WTC11 (cell line): ENCODE results near the gene SOX5. TPM values are rescaled to one million over a fixed set of nuclear protein-coding genes. Genes with fewer than 3 reads are reported as not detected.

Experiments
- ATAC-seq: fragments of 200-7000 bp; cut with Tn5 transposase; 2 replicates; pipeline ENCODE4 v1.10.0; 2021; ENCODE audit warnings: mild to moderate bottlenecking, moderate library complexity
- CTCF ChIA-PET: fragments of 300-600 bp; sonication (Branson Sonifier 250); formaldehyde crosslinking; loops from one replicate; lab custom pipeline; 2021; ENCODE audit warnings: antibody characterized with exemption; lab: Charles Lee
- POLR2A ChIA-PET: fragments of 350-600 bp; sonication (Branson Sonifier 250); formaldehyde crosslinking; loops from one replicate; lab custom pipeline; 2021; ENCODE audit warnings: antibody characterized with exemption; lab: Charles Lee
- DNase-seq: peaks from one replicate; pipeline ENCODE4 v3.0.0; 2021; ENCODE audit warnings: low spot score
- H3K27ac Mint-ChIP-seq: 2 replicates; pipeline ENCODE4 v1.8.0; 2021; ENCODE audit warnings: mixed read lengths
- H3K27me3 Mint-ChIP-seq: 2 replicates; pipeline ENCODE4 v1.8.0; 2021; ENCODE audit warnings: low read depth, mild to moderate bottlenecking, moderate library complexity, mixed read lengths
- H3K36me3 Mint-ChIP-seq: 2 replicates; pipeline ENCODE4 v1.8.0; 2021; ENCODE audit warnings: mixed read lengths
- H3K4me1 Mint-ChIP-seq: 2 replicates; pipeline ENCODE4 v1.8.0; 2022; ENCODE audit warnings: mixed read lengths
- H3K4me3 Mint-ChIP-seq: 2 replicates; pipeline ENCODE4 v1.8.0; 2021; ENCODE audit warnings: mild to moderate bottlenecking, moderate library complexity, mixed read lengths
- H3K9me3 Mint-ChIP-seq: 2 replicates; pipeline ENCODE4 v1.8.0; 2021; ENCODE audit warnings: mixed read lengths
- CTCF ChIP-seq: fragments of 200-600 bp; IDR thresholded peaks from 2 replicates; pipeline ENCODE4 v1.8.0; 2022; ENCODE audit warnings: antibody characterized with exemption
- E2F5 ChIP-seq: sonication (generic); formaldehyde crosslinking; IDR thresholded peaks from 2 replicates; pipeline ENCODE4 v1.8.1; 2022; ENCODE audit warnings: mild to moderate bottlenecking, moderate library complexity, missing genetic modification reagents
- FOXJ3 ChIP-seq: sonication (generic); formaldehyde crosslinking; IDR thresholded peaks from 2 replicates; pipeline ENCODE4 v1.9.0; 2021; ENCODE audit warnings: missing genetic modification reagents, mild to moderate bottlenecking, borderline replicate concordance
- FOXP1 ChIP-seq: sonication (generic); formaldehyde crosslinking; IDR thresholded peaks from 2 replicates; pipeline ENCODE4 v1.8.0; 2022; ENCODE audit warnings: missing genetic modification reagents, mild to moderate bottlenecking, moderate library complexity, borderline replicate concordance
- IRF1 ChIP-seq: sonication (generic); formaldehyde crosslinking; IDR thresholded peaks from 2 replicates; pipeline ENCODE4 v1.8.0; 2023; ENCODE audit warnings: missing genetic modification reagents
- IRF2 ChIP-seq: sonication (generic); formaldehyde crosslinking; IDR thresholded peaks from 2 replicates; pipeline ENCODE4 v1.8.0; 2022; ENCODE audit warnings: low read depth, missing genetic modification reagents, borderline replicate concordance
- JUN ChIP-seq: sonication (generic); formaldehyde crosslinking; IDR thresholded peaks from 2 replicates; pipeline ENCODE4 v1.8.0; 2023; ENCODE audit warnings: mild to moderate bottlenecking, missing genetic modification reagents
- NFYB ChIP-seq: sonication (generic); formaldehyde crosslinking; conservative IDR thresholded peaks from 2 replicates; pipeline ENCODE4 v1.8.0; 2022; ENCODE audit warnings: low read depth, missing genetic modification reagents
- PRDM15 ChIP-seq: sonication (generic); formaldehyde crosslinking; IDR thresholded peaks from 2 replicates; pipeline ENCODE4 v1.8.0; 2022; ENCODE audit warnings: missing genetic modification reagents
- PRRX2 ChIP-seq: fragments of 250-450 bp; sonication (Bioruptor Pico); IDR thresholded peaks from 2 replicates; pipeline ENCODE4 v1.8.0; 2021; ENCODE audit warnings: mild to moderate bottlenecking
- SOX15 ChIP-seq: fragments of 250-450 bp; sonication (Bioruptor Pico); IDR thresholded peaks from 2 replicates; pipeline ENCODE4 v1.9.0; 2021; ENCODE audit warnings: mild to moderate bottlenecking
- ZNF317 ChIP-seq: sonication (generic); formaldehyde crosslinking; IDR thresholded peaks from 2 replicates; pipeline ENCODE4 v1.8.1; 2023; ENCODE audit warnings: low read depth, mild to moderate bottlenecking, moderate library complexity, missing genetic modification reagents, borderline replicate concordance
- ZNF423 ChIP-seq: fragments of 250-450 bp; sonication (Bioruptor Pico); IDR thresholded peaks from 2 replicates; pipeline ENCODE4 v2.1.2; 2022; ENCODE audit warnings: mild to moderate bottlenecking, moderate library complexity
- ZNF425 ChIP-seq: fragments of 250-450 bp; sonication (Bioruptor Pico); conservative IDR thresholded peaks from 2 replicates; pipeline ENCODE4 v1.9.0; 2021; ENCODE audit warnings: mild to moderate bottlenecking
- total RNA-seq: library from RNA; stranded (reverse); gene quantifications from 3 replicates; pipeline ENCODE4 v1.2.3, GENCODE V29; 2021
- TF ChIP-seq, protein P1 (sequence below): sonication (generic); formaldehyde crosslinking; IDR thresholded peaks from 2 replicates; pipeline ENCODE4 v1.8.0; 2022; ENCODE audit warnings: mild to moderate bottlenecking, missing genetic modification reagents
- TF ChIP-seq, protein P2 (sequence below): fragments of 250-450 bp; sonication (Bioruptor Pico); IDR thresholded peaks from 2 replicates; pipeline ENCODE4 v1.9.0; 2021; ENCODE audit warnings: mild to moderate bottlenecking

The SOX5 gene
- total RNA-seq, 1 experiment from 2014 or later, result 2.3 TPM

- ATAC-seq, result no peak
- Mint-ChIP-seq H3K4me1 (peaks cover 27% of the 10 kb centered on the region), H3K36me3 (no peaks in the 10 kb centered on the region), H3K27me3 (no peaks in the 10 kb centered on the region), H3K27ac (no peak overlapping the region), H3K9me3 (peaks cover 5% of the 10 kb centered on the region; the same call in 1 of the 2 replicates), H3K4me3 (no peak overlapping the region)
- CTCF ChIA-PET, result no interaction called here
- POLR2A ChIA-PET, result no interaction called here
- no peak for DNase-seq
- TF ChIP-seq, protein P1, sequence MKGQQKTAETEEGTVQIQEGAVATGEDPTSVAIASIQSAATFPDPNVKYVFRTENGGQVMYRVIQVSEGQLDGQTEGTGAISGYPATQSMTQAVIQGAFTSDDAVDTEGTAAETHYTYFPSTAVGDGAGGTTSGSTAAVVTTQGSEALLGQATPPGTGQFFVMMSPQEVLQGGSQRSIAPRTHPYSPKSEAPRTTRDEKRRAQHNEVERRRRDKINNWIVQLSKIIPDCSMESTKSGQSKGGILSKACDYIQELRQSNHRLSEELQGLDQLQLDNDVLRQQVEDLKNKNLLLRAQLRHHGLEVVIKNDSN (CRISPR knock-in tag), result no peak
- TF ChIP-seq NFYB (CRISPR knock-in tag) (no peak), E2F5 (no peak), ZNF317 (CRISPR knock-in tag) (no peak), FOXP1 (CRISPR knock-in tag) (no peak), ZNF423 (CRISPR knock-in tag) (no peak), PRDM15 (no peak), ZNF425 (CRISPR knock-in tag) (no peak), FOXJ3 (CRISPR knock-in tag) (no peak), CTCF (no peak), JUN (CRISPR knock-in tag) (no peak), SOX15 (CRISPR knock-in tag) (no peak)
- TF ChIP-seq, protein P2, sequence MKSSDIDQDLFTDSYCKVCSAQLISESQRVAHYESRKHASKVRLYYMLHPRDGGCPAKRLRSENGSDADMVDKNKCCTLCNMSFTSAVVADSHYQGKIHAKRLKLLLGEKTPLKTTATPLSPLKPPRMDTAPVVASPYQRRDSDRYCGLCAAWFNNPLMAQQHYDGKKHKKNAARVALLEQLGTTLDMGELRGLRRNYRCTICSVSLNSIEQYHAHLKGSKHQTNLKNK (CRISPR knock-in tag), result no peak
Observed at GRCh38 chr12:23707270-23707669, 242.2 kb downstream of the SOX5 start.

- no peak overlapping the region for H3K4me3 Mint-ChIP-seq
- no peaks in the 10 kb centered on the region for H3K9me3 Mint-ChIP-seq
- H3K27me3 Mint-ChIP-seq, result no peaks in the 10 kb centered on the region
- peak; percentile 92 for ATAC-seq
- POLR2A ChIA-PET, result no interaction called here
- H3K4me1 Mint-ChIP-seq, result peaks cover 27% of the 10 kb centered on the region
- H3K27ac Mint-ChIP-seq, result peak overlapping the region; percentile 84; the same call in 1 of the 2 replicates
- CTCF ChIA-PET, result no interaction called here
- DNase-seq, result no peak
- H3K36me3 Mint-ChIP-seq, result no peaks in the 10 kb centered on the region
- TF ChIP-seq PRRX2, result no peak
- TF ChIP-seq PRDM15, result no peak
- TF ChIP-seq IRF1, result no peak
- TF ChIP-seq IRF2 (CRISPR knock-in tag), result no peak
Observed at GRCh38 chr12:23704992-23705943, 244.2 kb downstream of the SOX5 start.
